ENCODE data around the gene CES3. TPM values are rescaled to one million over a fixed set of nuclear protein-coding genes. Genes with fewer than 3 reads are reported as not detected.

The CES3 gene, protein sequence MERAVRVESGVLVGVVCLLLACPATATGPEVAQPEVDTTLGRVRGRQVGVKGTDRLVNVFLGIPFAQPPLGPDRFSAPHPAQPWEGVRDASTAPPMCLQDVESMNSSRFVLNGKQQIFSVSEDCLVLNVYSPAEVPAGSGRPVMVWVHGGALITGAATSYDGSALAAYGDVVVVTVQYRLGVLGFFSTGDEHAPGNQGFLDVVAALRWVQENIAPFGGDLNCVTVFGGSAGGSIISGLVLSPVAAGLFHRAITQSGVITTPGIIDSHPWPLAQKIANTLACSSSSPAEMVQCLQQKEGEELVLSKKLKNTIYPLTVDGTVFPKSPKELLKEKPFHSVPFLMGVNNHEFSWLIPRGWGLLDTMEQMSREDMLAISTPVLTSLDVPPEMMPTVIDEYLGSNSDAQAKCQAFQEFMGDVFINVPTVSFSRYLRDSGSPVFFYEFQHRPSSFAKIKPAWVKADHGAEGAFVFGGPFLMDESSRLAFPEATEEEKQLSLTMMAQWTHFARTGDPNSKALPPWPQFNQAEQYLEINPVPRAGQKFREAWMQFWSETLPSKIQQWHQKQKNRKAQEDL
- total RNA-seq = 1 to 10 TPM; 2.6 to 4.2 TPM

DNA sequence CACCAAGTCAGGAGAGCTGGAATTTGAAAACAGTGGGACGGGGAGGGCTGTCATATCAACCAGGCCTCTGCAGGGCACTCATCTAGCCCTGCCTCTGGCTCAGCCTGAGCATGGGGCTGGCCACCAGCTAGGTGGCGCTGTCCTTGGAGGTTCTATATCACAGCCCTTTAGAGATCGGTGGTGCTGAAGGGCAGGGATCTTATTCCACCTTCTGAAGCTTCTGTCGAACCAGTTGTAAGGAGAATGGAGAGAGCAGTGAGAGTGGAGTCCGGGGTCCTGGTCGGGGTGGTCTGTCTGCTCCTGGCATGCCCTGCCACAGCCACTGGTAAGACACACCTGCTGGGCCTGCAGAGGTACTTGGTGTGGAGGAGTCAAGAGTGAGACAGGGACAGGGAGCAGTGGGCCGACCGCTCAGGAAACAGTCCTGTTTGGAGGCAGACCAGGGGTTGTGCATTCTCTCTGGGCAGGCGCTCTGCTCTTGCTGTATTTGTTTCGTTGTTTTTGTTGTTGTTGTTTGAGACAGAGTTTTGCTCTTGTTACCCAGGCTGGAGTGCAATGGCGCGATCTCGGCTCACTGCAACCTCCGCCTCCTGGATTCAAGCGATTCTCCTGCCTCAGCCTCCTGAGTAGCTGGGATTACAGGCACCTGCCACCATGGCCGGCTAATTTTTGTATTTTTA lies at the start of gene CES3:
Gene CES3 (plus strand): TSS at position 202 of the 680 bp plus-strand sequence. CDS start 42 bp downstream, at position 244.
- no peaks in the 10 kb centered on the region for H3K9me3 Mint-ChIP-seq
- H3K4me1 Mint-ChIP-seq = peaks cover 29% of the 10 kb centered on the region
- peak within 1 kb of the TSS; percentile 16 for H3K27ac Mint-ChIP-seq
- peak; percentile 87 for ATAC-seq (replicated peaks)
- H3K4me3 Mint-ChIP-seq = peak within 1 kb of the TSS; percentile 43
- H3K27me3 Mint-ChIP-seq = no peaks in the 10 kb centered on the region
- H3K36me3 Mint-ChIP-seq (ENCODE audit: low read depth) = no peaks in the 10 kb centered on the region

DNA sequence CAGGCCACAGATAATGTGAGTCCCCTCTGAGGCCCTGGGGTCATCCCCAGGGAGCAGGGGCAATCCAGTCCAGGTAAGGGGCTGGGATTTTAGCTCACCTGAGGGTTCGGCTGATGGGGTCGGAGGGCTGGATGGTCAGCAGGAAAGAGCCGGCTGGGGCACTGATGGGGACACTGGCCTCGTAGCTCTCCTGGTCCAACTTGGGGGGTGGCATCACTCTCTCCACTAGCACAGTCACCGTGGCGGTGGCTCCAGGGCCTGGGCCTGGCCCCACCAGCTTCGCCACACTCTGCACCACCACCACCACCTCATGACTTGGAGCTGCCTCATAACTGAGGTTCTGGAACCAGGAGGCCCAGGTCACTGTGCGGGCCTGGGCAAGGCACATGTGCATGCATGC lies 49.3 kb upstream of the CES3 start:
- Mint-ChIP-seq H3K36me3 (ENCODE audit: low read depth) (no peaks in the 10 kb centered on the region), H3K4me3 (no peak overlapping the region), H3K4me1 (no peaks in the 10 kb centered on the region), H3K27me3 (no peaks in the 10 kb centered on the region), H3K9me3 (no peaks in the 10 kb centered on the region), H3K27ac (no peak overlapping the region)
- no peak for ATAC-seq (replicated peaks)

DNA sequence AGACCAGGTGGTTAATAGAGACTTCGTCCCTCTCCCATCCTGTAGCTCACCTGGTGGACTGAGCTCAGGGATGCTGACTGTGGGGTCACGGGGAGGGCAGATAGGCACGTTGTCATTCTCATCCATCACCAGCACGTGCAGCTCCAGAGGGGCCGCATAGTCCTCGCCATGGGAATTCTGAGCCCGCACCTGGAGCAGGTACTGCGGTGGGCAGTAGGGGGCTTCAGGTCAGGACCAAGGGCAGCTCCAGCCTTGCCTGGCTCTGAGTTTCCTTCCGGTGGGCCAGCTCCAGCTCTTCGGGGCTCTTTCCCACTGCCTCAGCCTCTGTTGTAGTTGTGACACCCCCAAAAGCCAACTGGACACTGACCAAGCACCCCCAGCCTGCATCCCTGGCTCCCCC lies 48.0 kb upstream of the CES3 start:
- H3K36me3 Mint-ChIP-seq (ENCODE audit: low read depth) = no peaks in the 10 kb centered on the region
- no peak overlapping the region for H3K27ac Mint-ChIP-seq
- H3K4me1 Mint-ChIP-seq = no peaks in the 10 kb centered on the region
- no peaks in the 10 kb centered on the region for H3K9me3 Mint-ChIP-seq
- no peak overlapping the region for H3K4me3 Mint-ChIP-seq
- no peaks in the 10 kb centered on the region for H3K27me3 Mint-ChIP-seq
- no peak for ATAC-seq (replicated peaks)

DNA sequence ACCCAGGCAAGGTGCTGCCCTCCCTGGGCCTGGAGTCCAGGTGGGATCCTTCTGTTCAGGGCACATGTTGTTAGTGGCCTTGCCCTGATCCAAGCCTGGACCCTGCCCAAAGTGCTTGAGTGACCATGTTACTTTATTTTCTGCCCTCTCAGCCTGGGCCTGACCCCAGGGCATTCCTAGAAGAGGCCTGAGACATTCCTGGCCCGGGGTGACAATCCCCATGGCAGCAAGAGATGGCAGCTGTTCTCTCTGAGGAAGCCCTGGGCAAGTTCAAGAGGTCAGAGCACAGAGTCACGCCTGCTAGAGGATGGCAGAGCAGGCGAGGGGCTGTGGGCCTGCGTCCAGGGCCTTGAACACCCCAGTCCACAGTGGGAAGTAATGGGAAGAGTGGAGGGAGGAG lies 47.4 kb upstream of the CES3 start:
- Mint-ChIP-seq H3K27ac (no peak overlapping the region), H3K36me3 (ENCODE audit: low read depth) (no peaks in the 10 kb centered on the region), H3K4me1 (no peaks in the 10 kb centered on the region), H3K27me3 (no peaks in the 10 kb centered on the region), H3K9me3 (no peaks in the 10 kb centered on the region), H3K4me3 (no peak overlapping the region)
- ATAC-seq (replicated peaks) = no peak

DNA sequence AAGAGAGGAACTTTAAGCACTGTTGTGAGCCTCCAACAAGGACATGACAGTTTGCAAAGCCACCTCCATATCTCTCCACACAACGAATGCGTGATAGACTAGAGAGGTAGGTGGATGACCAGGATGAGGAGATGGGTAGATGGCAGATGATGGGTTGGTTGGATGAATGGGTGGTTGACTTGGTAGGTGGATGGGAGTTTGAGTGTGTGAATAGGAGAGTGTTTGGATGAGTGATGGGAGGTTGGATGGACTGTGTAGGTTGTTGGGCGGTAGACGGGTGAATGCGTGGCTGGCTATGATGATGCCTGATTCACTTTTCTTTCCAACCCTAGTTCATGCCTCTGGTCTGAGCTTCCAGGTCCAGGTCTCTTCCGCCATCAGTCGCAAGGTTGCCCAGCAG lies 46.5 kb upstream of the CES3 start:
- Mint-ChIP-seq H3K4me3 (no peak overlapping the region), H3K27ac (no peak overlapping the region)

DNA sequence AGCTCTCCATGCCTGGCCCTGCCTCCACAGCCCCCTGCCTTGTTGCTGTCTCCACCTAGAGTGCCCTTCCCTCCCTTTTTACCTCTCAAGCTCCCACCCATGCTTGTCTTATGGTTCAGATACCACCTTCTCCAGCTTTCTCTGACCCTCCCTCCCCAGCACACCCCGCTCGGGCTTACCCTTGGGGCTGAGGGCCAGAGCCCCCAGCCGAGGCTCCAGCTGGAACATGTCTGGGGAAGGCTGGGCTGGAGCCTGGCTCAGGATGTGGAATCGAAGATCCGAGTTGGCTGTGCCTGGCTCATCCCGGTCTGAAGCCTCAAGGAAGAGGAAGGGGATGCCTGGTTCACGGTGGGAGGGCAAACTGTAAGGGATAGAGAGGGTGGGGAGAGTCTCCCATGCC lies 46.0 kb upstream of the CES3 start:
- no peak overlapping the region for H3K27ac Mint-ChIP-seq
- H3K27me3 Mint-ChIP-seq = peaks cover 4% of the 10 kb centered on the region
- H3K9me3 Mint-ChIP-seq = no peaks in the 10 kb centered on the region
- ATAC-seq (replicated peaks) = no peak
- H3K36me3 Mint-ChIP-seq (ENCODE audit: low read depth) = no peaks in the 10 kb centered on the region
- no peak overlapping the region for H3K4me3 Mint-ChIP-seq
- no peaks in the 10 kb centered on the region for H3K4me1 Mint-ChIP-seq

More for the DNA sequence above, 46.5 kb upstream of the CES3 start:
- Mint-ChIP-seq H3K27me3 (peaks cover 4% of the 10 kb centered on the region), H3K36me3 (ENCODE audit: low read depth) (no peaks in the 10 kb centered on the region), H3K9me3 (no peaks in the 10 kb centered on the region), H3K4me1 (no peaks in the 10 kb centered on the region)
- ATAC-seq (replicated peaks) = no peak

DNA sequence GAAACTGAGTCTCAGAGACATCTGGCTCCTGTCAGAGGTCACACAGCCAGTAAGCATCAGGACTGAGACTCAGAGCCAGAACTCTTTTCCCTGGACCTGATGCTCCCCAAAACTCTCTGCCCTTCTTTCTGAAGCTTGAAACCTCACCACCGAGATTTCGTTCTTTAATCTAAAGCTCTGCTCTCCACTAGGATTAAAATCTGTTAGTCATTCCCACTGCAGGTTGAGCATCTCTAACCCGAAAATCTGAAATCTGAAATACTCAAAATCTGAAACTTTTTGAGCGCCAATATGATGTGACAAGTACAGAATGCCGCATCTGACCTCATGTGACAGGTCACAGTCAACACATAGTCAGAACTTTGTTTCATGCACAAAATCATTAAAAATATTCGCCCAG lies 44.5 kb upstream of the CES3 start:
- Mint-ChIP-seq H3K4me3 (no peak overlapping the region), H3K27me3 (peaks cover 10% of the 10 kb centered on the region)

DNA sequence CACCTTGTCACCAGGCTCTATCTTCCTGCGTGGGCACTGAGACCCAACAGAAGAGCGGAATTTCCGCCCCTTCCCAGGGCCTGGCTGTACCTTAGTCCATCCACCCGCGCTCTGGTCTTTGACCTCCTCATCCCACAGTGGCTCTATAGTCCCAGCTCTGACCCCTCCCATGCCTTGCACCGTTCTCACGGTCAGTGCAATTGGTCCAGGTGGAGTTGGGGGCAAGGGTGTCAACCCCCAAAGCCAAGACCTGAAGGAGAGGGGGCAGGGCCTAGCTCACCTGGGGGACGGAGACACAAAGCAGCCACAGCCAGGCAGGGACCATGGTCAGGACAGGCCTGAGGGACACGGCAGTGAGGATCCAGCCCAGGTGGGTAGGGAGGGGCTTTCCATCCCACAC lies 43.3 kb upstream of the CES3 start:
- Mint-ChIP-seq H3K36me3 (ENCODE audit: low read depth) (no peaks in the 10 kb centered on the region), H3K4me1 (no peaks in the 10 kb centered on the region), H3K27me3 (peaks cover 10% of the 10 kb centered on the region), H3K9me3 (no peaks in the 10 kb centered on the region), H3K4me3 (no peak overlapping the region), H3K27ac (no peak overlapping the region)
- ATAC-seq (replicated peaks) = no peak

More for the DNA sequence above, 44.5 kb upstream of the CES3 start:
- Mint-ChIP-seq H3K36me3 (ENCODE audit: low read depth) (no peaks in the 10 kb centered on the region), H3K27ac (no peak overlapping the region), H3K4me1 (no peaks in the 10 kb centered on the region), H3K9me3 (no peaks in the 10 kb centered on the region)
- no peak for ATAC-seq (replicated peaks)

DNA sequence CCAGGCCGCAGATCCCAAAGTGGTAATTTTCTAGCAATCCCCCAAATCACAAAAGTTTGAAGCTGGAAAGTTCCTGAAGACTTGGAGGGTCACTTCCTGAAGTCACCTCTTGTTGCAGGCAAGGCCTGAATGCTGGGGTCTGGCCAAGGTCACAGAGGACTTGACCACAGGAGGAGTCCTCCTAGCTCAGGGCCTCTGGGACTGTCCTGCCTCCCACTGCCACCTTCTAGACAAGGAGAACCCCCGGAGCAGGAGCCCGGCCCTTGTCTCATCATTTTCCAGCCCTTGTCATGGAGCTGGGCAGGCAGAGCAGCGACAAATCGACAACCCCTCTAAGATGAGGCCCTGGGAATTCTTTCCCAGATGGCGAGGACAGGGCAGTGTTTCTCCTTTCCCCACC lies 42.7 kb upstream of the CES3 start:
- Mint-ChIP-seq H3K27ac (no peak overlapping the region), H3K27me3 (peaks cover 14% of the 10 kb centered on the region), H3K36me3 (ENCODE audit: low read depth) (no peaks in the 10 kb centered on the region), H3K4me1 (no peaks in the 10 kb centered on the region), H3K9me3 (no peaks in the 10 kb centered on the region), H3K4me3 (no peak overlapping the region)
- ATAC-seq (replicated peaks) = no peak

DNA sequence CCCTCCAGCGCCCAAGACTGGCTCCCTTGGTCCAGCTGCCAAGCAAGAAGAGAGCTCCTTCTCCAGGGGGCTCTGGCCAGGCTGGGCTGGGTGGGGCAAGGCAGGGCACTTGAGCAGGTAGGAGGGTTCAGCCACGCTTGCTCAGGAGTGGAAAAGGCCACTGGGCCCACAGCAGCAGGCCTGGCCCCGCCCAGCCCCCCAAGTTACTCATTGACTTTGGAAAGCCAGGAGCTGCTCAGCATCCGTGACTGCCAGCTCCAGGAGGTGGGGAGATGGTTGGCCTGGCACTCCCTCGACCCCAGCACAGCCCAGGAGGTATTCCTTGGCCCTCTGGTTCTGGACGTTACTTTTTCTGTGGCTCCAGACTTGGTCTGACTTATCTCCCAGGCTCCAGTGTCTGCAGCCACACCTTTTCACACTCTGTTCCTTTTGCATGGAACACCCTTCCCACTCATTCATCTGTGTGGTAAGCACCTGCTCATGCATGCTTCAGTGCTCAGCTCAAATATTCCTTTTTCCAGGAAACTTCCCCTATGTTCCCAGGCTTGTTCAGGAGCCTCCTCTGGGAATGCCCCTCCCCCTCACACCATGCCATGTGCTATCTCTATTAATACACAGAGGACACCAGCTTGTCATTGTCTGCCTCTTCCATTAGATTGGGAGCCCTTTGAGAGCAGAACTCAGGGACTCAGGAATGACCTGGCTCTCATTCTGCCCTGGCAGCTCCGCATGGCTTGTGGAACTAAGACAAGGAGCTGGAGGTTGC lies 42.1 kb upstream of the CES3 start, which contains the start of gene CDH16:
Gene CDH16 (minus strand): TSS at position 83 of the 766 bp plus-strand sequence. CDS start 820 bp downstream, outside the sequence.
- no peak within 1 kb of the TSS for H3K27ac Mint-ChIP-seq
- no peak for ATAC-seq (replicated peaks)
- no peak within 1 kb of the TSS for H3K4me3 Mint-ChIP-seq
- peaks cover 20% of the 10 kb centered on the region for H3K27me3 Mint-ChIP-seq
- no peaks in the 10 kb centered on the region for H3K36me3 Mint-ChIP-seq (ENCODE audit: low read depth)
- no peaks in the 10 kb centered on the region for H3K9me3 Mint-ChIP-seq
- no peaks in the 10 kb centered on the region for H3K4me1 Mint-ChIP-seq

DNA sequence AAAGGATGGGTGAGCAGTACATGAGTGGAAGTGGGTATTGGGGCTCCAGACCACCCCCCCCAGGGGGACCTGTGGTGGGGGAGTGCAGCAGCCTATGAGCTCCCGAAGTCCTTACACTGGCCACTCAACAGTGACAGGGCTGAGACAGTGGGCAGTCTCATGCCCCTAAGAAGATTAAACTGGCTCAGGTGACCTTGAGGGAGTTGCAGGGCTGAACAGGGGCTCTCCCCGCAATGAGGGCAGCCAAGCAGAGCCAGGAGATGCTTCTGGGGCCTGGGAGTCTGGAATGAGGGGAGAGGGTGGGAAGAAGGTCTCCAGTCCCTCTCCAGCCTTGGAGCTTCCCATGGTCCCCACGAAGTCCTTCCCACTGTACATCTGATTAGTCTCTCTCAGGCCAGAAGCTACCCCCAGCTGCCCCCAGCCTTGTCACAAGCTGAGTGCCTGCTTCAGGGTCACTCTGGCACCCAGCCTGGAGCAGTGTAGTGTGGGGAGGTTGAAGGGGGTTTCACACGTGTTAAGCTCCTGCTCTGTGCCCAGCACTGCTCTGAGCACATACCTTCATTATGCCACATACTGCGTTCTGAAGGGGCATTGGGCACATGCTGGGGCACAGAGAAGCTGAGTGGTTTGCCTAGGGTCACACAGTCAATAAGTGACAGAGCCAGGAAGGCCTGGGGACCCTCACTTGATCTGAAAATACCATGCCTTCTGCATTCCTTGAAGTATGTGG lies 41.3 kb upstream of the CES3 start:
- H3K9me3 Mint-ChIP-seq = no peaks in the 10 kb centered on the region
- no peak for ATAC-seq (replicated peaks)
- H3K36me3 Mint-ChIP-seq (ENCODE audit: low read depth) = no peaks in the 10 kb centered on the region
- no peak overlapping the region for H3K4me3 Mint-ChIP-seq
- no peak overlapping the region for H3K27ac Mint-ChIP-seq
- H3K27me3 Mint-ChIP-seq = peaks cover 21% of the 10 kb centered on the region
- no peaks in the 10 kb centered on the region for H3K4me1 Mint-ChIP-seq

DNA sequence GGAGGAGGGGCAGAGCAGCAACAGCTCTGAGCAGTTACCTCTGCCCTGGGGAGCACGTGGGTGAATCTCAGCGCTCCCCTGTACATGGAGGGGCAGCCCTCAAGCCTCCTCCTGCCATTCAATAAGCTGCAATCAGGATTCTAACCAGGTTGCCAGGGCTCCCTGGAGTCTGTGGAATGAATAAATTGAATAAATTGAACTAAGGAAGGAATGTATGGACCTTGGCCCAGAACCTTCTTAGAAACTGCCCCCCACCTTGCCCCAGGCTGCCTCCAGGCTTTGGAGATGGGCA lies 40.8 kb upstream of the CES3 start:
- Mint-ChIP-seq H3K4me1 (no peaks in the 10 kb centered on the region), H3K36me3 (ENCODE audit: low read depth) (no peaks in the 10 kb centered on the region), H3K4me3 (no peak overlapping the region), H3K9me3 (no peaks in the 10 kb centered on the region), H3K27ac (no peak overlapping the region), H3K27me3 (peaks cover 21% of the 10 kb centered on the region)
- ATAC-seq (replicated peaks) = no peak

DNA sequence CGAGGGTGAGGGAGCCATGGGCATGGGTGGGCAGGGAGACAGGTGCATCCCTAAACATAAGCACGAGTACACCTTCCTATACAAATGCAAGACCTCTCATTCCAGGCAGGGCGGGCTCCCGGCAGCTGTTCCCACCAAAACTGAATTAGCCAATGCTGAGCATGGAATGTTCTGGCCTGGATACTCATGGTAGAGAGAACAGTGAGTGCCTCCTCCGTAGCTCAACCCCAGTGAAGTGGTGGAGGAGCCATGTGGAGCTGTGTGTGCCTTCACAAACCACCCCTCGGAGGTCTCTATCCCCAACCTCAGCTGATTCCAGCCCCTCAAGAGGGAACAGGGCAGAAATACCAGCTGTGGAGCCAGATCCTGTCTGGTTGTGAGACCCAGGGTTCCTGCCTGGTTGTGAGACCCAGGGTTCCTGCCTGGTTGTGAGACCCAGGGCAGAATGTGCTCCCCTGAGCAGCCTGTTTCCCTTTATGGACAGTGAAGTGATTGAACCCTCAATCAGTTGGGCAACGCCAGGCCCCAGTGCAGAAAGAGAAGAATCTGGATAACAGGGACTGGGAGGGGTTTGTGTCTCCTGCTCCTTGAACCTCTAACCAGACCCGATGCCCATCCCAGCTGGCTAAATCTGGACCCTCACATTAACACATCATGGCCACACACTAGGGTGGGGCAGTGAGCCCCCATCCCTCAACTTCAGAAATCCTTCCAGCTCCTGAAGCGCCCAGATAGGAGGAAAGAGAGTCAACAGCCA lies 40.0 kb upstream of the CES3 start:
- Mint-ChIP-seq H3K4me3 (no peak overlapping the region), H3K27me3 (peaks cover 21% of the 10 kb centered on the region), H3K4me1 (no peaks in the 10 kb centered on the region), H3K36me3 (ENCODE audit: low read depth) (no peaks in the 10 kb centered on the region), H3K27ac (no peak overlapping the region), H3K9me3 (no peaks in the 10 kb centered on the region)
- ATAC-seq (replicated peaks) = no peak

All from activated T-helper 17 cell treated with anti-CD3 and anti-CD28 coated beads, Interleukin-2, amount 50 U/mL, for 72 hours (primary cell).